ENCODE results near the gene PANX1.
"Not testable (repeated sequence)": the region's sequence is repeated elsewhere in the genome, so short reads cannot be mapped to it uniquely, and the experiment has no call there.

GRCh38 chr11:94120516-94120915 is 8.1 kb upstream of the PANX1 start:
- TF ChIP-seq, protein P1, sequence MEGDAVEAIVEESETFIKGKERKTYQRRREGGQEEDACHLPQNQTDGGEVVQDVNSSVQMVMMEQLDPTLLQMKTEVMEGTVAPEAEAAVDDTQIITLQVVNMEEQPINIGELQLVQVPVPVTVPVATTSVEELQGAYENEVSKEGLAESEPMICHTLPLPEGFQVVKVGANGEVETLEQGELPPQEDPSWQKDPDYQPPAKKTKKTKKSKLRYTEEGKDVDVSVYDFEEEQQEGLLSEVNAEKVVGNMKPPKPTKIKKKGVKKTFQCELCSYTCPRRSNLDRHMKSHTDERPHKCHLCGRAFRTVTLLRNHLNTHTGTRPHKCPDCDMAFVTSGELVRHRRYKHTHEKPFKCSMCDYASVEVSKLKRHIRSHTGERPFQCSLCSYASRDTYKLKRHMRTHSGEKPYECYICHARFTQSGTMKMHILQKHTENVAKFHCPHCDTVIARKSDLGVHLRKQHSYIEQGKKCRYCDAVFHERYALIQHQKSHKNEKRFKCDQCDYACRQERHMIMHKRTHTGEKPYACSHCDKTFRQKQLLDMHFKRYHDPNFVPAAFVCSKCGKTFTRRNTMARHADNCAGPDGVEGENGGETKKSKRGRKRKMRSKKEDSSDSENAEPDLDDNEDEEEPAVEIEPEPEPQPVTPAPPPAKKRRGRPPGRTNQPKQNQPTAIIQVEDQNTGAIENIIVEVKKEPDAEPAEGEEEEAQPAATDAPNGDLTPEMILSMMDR (conservative IDR thresholded peaks at IDR 0.05; ENCODE audit: low read length) = not testable (repeated sequence)
- not testable (repeated sequence) for TF ChIP-seq EZH2phosphoT487 (IDR thresholded peaks at IDR 0.05; ENCODE audit: borderline replicate concordance)
